ENCODE measurements around the gene PHGDH. TPM values are rescaled to one million over a fixed set of nuclear protein-coding genes. Genes with fewer than 3 reads are reported as not detected.

Gene PHGDH
- total and polyA plus RNA-seq, 2 of the 13 experiments (the other 11 are each of a cell fraction or from before 2014, with no cell fraction given), result 95.8 to 133 TPM

- no peak for TF ChIP-seq ZBTB40 (IDR thresholded peaks at IDR 0.05)
- no peak for TF ChIP-seq ZBTB40 (CRISPR knock-in tag; IDR thresholded peaks at IDR 0.05)
- no peak for TF ChIP-seq ZC3H4 (CRISPR knock-in tag; IDR thresholded peaks at IDR 0.05; ENCODE audit: borderline replicate concordance)
- TF ChIP-seq HIVEP1 (CRISPR knock-in tag; IDR thresholded peaks at IDR 0.05), result no peak
- no peak for TF ChIP-seq FOXA1 (IDR thresholded peaks at IDR 0.05)
- TF ChIP-seq FOXA1 (CRISPR knock-in tag; IDR thresholded peaks at IDR 0.05), result no peak
- TF ChIP-seq ARNTL (CRISPR knock-in tag; IDR thresholded peaks at IDR 0.05), result no peak
These were observed 60.0 kb downstream of the PHGDH start (continued) for GRCh38 chr1:119771770-119772169.

Data from HepG2 (cell line).